ENCODE results near the gene LHFPL2.

LHFPL2 gene

DNA sequence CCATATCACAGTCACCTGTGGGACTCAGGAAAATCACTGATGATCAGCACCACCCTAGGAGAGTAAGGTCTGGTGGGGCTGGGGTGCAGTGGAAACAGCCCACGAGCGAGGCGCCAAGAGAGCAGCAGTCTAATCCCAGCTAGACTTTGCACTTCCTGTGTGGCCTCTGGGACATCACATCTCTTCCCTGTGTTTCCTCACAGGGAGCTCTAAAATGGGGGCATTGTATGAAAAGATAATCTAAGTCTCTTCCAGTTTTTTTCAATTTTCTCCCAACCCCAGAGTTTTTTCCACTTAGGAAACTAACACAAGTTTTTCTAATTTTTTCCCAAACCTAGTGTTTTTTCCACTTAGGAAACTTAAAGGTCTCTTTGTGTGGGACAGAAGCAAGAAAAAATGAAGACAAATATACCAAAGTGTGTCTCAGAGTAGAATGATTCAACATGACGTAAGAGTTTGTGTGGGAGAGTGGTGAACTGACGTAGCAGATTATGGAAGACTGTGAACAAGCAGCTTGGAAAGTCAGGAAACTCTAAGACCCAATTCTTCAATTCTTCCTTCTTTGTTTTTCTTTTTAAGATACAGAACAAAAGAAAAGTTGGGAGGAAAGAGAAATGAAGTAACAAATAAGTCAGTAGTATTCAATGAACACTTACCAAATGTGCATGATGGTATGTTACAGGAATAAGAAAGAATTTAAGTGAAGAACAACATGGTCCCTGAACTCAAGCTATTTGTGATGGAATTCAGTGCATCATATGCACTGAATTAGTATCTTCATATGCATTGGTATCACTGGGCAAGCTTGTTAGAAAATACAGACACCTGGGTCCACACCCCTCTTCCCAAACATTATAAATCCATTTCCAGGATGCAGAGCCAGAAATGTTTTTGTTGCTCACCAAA is 51.3 kb downstream of the LHFPL2 start:
- DNase-seq (ENCODE audit: low spot score) = no peak

DNA sequence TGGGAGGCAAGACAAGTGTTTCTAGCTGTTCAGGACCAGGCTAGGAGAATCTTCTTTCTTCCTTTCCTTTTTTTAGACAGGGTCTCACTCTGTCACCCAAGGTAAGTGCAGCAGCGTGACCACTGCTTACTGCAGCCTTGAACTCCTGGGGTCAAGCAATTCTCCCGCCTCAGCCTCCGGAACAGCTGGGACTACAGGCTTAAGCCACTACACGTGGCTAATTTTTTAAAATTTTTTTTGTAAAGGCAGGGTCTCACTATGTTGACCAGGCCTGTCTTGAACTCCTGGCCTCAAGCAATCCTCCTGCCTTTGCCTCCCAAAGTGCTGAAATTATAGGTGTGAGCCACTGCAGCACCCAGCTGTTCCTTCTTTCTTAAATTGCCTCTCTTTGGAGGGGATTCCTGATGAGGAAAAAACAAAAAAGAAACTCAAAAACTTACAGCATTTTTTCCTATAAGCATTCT is 53.1 kb downstream of the LHFPL2 start:
- DNase-seq (ENCODE audit: low spot score) = no peak

DNA sequence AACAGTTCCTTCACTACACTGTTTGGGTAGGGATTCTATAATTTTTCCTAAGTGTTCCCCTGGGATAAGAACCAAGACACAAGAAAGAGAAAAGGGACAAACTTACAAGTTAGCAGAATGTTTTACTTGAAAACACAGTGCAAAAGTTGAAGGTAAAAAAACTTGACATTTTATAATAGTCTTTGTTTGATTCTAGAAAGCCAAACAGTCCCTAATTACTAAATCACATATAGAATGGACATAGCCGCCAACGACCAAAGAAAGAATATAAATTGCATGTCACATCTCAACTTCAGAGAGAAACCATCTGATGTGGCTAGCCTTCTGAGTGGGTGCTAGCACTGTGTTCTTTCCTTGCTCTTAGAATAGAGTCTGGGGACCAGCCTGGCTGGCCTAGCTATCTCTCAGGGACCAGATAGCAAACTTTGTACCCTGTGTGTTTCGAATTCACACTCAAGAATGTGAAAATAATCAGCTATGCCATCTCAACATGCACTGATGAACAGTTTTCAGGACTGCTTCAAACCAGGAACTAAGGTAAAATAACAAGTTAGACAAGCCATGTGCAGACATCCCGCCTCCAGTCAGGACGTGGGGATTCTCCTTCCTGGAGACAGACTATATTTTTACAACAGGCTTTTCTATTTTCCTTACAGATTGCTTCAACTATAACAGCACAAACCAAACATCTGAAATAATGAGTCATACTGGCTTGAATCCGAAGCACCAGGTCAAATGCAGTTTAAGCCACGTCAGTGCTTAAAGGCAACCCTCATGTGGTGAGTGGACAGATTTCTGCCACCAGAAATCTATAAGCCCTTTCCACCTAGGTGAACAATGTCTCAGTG is 53.7 kb downstream of the LHFPL2 start:
- no peak for DNase-seq (ENCODE audit: low spot score)

DNA sequence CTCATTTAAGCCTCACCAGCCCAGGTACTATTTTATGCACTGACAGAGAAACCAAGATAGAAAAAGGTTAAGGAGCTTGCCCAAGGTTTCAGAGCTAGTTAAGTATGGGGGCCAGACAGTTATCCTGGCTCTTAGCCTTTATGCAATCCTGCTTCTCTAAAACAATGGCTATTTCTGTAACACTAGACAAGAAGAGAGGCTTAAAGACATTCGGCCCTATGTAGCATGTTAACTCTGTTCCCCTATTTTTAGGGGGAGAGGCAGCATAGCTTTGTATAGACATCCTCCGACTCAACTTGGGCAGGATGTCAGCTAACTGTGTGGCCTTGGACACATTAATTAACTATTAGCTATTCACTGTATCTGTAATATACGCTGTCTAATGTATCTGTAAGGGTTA is 54.6 kb downstream of the LHFPL2 start:
- DNase-seq (ENCODE audit: low spot score) = no peak

DNA sequence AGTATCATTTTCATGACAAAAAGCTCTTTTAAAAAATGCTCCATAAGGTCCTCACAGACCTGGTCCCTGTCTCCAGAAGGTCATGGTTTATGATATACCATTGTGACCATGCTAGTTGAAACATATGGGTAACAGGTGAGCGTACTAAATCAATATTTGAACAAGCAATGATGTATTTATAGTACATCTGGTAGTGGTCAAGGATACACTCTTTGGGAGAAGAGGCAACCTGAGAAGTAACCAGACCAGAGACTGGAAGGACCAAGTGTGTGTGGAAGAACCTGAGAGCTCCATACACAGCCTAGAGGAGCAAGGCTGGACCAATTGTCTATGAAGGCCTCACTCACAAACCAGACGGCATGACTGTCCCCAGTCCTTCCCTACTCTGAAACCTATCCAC is 55.1 kb downstream of the LHFPL2 start:
- DNase-seq (ENCODE audit: low spot score) = no peak

DNA sequence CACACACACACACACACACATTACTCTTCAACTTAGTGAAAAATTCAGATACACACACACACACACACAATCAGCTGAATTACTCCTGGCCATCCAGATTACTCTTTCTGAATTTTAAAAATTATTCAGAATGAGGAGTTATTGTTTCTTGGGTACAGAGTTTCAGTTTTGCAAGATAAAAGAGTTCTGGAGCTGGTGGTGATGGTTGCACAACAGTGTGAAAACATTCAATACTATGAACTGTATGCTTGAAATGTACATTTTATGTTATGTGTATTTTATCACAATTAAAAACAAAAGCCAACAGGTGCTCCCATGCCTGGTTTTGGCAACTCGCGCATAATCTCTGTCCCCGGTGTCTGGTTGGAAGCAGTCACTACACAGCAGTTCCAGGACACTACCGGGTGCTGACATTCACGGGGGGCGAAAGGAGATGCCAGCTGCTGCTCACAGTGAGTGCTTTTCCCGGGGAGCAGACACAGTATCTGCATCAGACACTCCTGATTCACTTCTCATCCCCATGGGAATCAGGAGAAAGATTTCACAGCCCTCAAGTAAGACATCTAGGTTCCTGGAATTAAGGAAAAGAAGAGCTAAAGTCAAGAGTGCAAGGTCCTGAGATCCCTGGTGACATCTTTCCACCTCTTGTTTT is 55.7 kb downstream of the LHFPL2 start:
- DNase-seq (ENCODE audit: low spot score) = no peak

DNA sequence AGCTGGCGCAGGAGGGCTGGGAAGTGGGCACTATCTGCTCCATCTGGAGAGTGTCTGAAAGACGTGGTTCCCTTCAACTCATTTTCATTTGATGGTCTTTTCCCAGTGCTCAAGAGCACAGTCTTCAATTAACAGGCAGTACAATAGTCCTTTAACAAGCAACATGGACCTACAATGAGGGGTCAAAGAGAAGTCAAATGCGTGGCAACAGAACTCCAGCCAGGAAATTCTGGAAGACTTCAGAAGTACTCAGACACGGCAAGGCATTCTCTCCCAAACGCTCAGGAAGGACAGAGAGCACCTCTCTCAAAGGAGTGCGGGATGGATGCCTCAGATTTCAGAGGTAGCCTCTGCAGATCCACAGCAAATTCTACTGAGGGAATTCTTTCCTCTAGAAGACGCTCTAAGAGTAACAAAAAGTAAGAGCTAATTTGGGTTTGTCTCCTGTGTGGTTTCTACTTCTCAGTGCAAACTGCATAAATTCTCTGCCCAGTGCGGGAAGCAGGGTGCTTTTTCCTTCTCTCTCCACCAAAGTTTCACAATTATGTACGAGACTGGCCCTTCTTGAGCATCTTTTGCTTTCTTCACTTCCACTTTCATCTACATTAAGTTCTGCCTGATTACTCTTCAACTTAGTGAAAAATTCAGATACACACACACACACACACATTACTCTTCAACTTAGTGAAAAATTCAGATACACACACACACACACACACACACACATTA is 56.4 kb downstream of the LHFPL2 start:
- DNase-seq (ENCODE audit: low spot score) = no peak

DNA sequence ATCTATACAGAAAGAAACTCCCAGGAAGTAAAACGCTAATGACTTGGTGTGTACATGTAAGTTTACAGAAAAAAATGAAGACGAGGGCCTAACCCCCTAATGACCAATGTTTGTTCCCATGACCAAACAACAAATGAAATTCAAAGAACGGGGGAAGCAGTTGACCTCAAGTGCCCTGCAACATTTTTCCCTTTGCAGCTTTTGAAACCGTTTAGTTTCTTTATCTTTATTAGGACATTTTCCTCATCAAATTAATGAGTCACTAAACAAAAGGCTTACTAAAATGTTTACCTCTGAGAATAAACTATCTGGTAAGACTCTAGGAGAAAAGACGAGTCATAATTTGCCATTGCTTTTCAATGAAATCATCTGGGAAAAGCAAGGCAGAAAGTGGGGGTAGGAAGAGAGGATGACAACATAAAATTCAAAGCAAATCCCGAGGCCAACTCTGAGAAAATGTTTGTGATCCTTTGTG is 57.4 kb downstream of the LHFPL2 start:
- no peak for DNase-seq (ENCODE audit: low spot score)

DNA sequence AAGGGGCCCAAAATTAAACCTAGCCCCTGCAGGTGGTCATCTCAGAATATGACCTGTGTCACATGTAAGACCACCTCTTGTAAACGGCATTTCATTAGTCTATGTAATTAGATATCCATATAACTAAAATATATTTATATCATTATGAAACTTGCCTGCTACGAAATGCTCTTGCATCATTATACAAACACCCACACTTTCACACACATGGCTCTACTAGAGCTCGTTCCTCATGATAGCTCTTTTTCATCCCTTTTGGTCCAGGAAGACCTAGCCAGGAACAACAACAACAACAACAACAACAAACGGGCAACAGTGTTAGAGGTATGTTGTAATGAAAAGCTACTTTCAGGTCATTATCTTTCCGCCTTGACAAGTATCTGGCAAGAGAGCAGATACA is 58.6 kb downstream of the LHFPL2 start:
- no peak for DNase-seq (ENCODE audit: low spot score)

DNA sequence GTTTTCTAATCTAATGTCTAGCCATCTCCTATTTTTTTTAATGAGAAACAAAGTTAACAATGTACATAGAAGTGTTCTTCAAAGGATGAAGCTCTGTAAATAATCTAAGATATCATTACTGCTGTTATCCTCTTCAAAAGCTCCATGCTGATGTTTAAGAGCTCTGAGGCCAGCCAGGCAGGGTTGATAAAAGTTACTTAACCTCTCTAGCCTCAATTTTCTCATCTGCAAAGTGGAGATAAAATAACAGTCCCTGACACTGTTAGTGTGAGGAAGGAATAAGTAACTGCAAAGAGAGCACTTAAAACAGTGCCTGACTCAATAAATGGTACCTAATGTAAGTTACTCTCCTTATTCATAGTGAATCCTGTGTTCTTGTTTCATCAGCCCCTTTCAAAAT is 60.1 kb downstream of the LHFPL2 start:
- no peak for DNase-seq (ENCODE audit: low spot score)

DNA sequence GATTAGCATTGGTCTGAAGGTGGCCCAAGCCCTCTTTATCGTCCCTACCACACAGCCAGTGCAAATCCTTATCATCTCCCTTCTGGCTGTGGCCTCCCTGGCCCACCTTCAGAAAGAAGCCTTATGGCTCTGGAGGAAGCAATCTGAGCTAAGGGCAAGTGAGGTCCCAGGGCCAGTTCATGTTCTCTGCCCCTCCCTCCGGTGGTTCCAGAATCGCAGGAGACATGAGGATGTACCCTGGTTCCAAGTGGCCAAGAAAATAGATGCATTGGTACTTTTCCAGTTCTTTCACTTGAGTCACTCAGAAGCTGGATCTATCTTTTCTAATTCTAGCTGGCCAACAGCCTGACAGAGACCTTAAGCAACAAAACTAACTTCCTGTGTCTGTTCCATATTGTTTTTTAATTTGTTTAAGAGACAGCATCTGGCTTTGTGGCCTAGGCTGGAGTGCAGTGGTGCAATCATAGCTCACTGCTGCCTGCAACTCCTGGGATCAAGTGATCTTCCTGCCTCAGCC is 60.7 kb downstream of the LHFPL2 start:
- peak; percentile 51 for DNase-seq (ENCODE audit: low spot score)

DNA sequence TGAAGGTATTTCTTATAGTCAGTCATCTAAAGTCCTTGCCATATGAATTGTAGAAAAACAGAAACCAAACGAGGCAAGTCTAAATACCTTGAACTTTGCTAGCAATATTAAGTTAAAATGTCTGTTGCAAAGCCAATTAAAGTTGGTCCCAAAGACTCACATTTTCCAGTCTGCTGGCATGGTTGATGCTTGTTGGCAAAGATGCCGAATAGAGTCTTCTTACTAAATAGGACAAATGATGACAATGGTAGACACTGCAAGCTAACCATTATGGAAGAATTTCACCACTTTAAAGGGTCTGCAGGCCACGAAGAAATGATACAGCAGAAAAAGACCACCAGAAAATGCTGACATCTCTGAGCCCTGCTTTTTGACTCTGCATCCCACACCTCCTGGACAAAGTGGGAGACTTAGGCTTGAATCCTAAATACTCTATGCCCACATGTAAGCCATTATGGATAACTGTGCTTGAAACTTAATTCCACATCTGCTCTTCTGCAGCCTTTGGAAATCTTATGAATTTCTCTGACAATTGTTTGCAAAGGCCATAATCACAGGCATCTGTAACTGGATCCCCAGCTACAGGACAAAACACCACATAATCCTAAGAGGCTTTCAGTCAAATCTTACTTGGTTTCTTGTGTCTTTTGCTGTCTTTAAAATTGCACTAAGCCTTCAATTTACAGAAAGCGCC is 61.3 kb downstream of the LHFPL2 start:
- no peak for DNase-seq (ENCODE audit: low spot score)

DNA sequence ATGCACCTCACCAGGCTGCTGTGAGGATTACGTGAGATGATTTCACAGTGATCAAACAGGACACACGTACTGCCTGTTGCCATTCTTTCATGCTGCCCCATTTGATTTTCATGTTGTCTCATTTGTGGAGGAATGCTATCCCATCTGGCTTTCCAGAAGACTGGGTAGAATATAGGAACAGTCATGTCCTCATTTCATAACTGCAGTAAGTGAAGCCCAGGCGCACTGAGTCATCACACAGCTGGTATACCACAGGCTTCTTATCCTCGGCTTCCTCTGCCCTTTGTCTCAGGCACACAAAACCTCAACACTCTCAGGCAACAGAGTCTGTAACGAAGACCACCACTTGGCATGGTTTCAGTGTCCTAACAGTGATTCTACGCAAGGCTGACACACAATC is 62.3 kb downstream of the LHFPL2 start:
- no peak for DNase-seq (ENCODE audit: low spot score)

DNA sequence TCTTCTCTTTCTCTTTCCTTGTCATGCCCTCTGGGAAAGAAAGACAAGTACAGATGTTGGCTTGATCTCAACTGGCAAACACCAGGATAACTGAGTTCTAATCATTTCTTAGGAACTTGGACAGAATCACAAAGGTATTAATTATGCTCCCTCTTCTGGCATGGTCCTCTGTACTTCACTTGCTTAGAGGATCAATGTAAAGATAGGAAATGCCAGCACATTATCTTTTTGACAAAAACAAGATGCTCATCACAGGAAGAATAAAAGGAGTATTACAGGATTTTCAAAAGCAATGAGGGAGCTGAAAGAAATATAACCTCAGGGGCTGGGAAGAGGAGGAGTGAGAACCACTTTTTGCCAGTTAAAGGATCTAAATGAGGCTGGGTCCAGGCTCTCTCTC is 70.6 kb downstream of the LHFPL2 start:
- DNase-seq (ENCODE audit: low spot score) = no peak

DNA sequence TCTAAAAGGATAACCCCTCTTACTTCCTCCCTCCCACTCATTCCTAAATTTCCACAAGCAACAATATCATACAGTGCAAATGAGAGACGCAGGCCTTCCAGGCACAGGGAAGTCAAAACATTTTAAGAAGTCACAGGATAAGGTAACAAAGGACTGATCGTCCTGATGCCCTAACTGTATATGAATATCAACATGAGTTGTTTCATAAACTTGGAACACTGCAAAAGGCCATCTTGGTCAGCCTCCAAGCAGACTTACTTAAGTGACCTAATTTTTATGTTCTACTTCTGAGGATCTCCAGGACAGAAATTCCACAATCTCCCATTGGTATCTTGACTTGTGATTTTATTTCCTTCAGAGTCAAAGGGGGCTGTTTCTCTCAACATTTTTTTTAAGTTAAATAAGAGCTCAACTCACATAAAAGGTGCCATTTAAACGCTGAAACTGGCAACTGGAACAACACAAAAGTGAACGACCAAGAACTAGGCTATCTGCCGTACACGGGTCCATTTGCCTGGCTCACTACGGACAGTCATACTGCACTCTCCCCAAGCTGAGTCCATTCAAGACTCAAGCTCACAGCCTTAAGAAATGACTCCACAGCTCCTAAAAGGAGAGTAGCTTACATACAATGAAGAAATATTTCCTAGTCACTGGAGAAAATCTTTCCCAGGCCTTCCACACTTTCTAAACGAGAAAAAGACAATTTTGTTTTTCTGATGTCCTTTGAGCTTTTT is 71.3 kb downstream of the LHFPL2 start:
- no peak for DNase-seq (ENCODE audit: low spot score)

DNA sequence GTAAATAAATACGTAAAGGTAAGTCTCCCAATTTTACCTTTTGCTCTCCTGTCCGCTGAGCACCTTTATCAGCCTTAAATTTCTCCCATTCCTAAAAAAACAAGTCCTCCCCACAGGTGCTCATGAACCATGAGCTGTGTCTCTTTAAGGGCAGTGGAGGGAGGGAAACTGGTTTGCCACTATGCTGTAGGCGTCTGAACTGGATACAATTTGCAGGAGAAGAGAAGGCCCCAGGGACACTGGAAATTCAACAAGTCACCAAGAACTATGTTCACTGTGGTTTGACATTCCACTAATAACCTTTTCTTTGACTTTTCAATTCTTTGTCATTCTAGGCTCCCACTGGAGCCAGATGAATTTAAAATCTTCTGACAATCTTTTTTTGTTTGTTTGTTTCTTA is 72.2 kb downstream of the LHFPL2 start:
- DNase-seq (ENCODE audit: low spot score) = no peak

DNA sequence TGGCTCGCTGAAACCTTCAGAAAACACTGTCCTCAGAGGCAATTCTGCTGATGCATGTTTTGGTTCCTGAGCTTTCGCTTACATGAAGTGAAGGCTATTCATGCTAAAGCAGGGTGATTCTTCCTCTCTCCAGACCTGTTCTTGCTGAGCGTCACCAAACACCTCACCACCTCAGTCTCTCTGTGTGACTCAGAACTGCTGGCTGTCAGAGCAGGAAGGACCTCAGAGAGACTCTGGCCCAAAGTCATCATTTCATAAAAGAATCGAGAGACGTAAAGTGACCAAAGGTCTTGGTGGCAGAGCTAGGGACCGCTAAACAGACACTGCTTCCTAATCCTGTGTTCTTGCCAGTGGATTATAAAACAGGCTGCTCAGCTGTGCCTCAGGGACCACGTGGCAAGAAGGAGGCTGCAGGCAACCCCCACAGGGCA is 73.8 kb downstream of the LHFPL2 start:
- no peak for DNase-seq (ENCODE audit: low spot score)

DNA sequence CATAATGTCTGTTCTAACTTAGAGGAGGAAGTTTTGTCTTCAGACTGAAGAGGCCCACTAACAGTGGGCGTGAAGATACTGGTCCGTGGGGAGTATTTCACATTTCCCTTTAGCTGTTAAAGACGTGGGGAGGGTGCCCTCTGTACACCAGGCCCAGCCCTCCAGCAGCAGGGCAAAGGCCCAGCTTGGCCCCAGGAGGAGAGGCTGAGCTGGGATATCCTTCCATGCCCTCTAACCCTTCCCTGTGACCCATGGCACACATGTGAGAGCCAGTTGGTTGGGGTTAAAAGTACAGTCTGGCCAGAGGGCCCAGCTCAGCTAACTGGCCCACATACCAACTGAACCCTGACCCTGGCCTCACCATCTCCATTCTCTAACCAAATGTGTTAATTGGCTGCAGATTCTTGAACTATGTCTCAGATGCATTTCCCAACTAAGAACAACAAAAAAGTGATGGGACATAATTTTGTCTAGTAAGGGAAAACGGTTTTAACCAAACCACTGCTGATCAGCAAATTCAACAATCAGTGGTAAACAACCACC is 74.4 kb downstream of the LHFPL2 start:
- no peak for DNase-seq (ENCODE audit: low spot score)

DNA sequence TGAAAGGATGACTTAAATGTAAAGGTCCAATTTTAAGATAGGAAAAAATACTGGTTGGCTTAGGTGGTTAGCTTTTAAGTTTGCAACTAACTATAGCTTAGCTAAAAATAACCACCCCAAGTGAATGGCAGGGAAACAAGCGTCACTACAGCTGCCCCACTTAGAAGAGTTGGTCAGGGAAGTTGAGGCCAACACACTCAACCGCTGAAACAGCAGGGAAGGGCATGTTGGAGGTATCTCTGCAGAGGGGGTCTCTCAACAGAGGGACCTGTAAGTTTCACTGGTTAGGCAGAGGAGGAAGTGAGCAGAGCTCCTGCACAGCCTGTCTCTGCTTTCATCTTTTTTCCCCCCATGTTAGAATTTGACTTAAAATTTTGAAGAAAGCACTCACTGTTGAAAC is 75.3 kb downstream of the LHFPL2 start:
- DNase-seq (ENCODE audit: low spot score) = no peak
